ENCODE data around the gene FCRL4.

GRCh38 chr1:157575744-157576143 is 22.1 kb downstream of the FCRL4 start:
- no peak for TF ChIP-seq POLR2A (IDR thresholded peaks at IDR 0.05)
- TF ChIP-seq CTCF (IDR thresholded peaks at IDR 0.05), result no peak
